Astrocyte (in vitro differentiated cells and primary cell): ENCODE results near the gene CRACDL. TPM values are rescaled to one million over a fixed set of nuclear protein-coding genes. Genes with fewer than 3 reads are reported as not detected.

Source experiments
- DNase-seq: peaks from one replicate; pipeline ENCODE4 v3.0.0-alpha.2; 2010; ENCODE audit warnings: low read depth
- FAIRE-seq: peaks from 2 replicates; lab custom pipeline; 2011; peaks lifted over from hg19 to GRCh38; lab: Jason Lieb, UNC
- H2AFZ ChIP-seq: 2 replicates; pipeline ENCODE4 v1.6.0; 2012; ENCODE audit warnings: low read depth, low read length, inconsistent platforms
- H3K27ac ChIP-seq: 2 replicates; pipeline ENCODE4 v1.5.1; 2011; ENCODE audit warnings: low read depth, low read length, inconsistent platforms
- H3K27me3 ChIP-seq: 2 replicates; pipeline ENCODE4 v1.6.0; 2011; ENCODE audit warnings: low read length, inconsistent platforms; ENCODE audit not compliant: insufficient read depth
- H3K36me3 ChIP-seq: 2 replicates; pipeline ENCODE4 v1.5.1; 2011; ENCODE audit warnings: low read length, inconsistent platforms; ENCODE audit not compliant: insufficient read depth
- H3K4me1 ChIP-seq: 2 replicates; pipeline ENCODE4 v1.5.1; 2011; ENCODE audit warnings: low read length, inconsistent platforms; ENCODE audit not compliant: insufficient read depth
- H3K4me2 ChIP-seq: 2 replicates; pipeline ENCODE4 v1.6.0; 2012; ENCODE audit warnings: low read length, inconsistent platforms
- H3K4me3 ChIP-seq: 2 replicates; pipeline ENCODE4 v1.5.1; 2011; ENCODE audit warnings: low read depth, mild to moderate bottlenecking, low read length, inconsistent platforms; ENCODE audit not compliant: insufficient read depth
- H3K79me2 ChIP-seq: 2 replicates; pipeline ENCODE4 v1.6.0; 2012; ENCODE audit warnings: mild to moderate bottlenecking, low read length, inconsistent platforms; ENCODE audit not compliant: insufficient read depth
- H3K9ac ChIP-seq: 2 replicates; pipeline ENCODE4 v1.6.0; 2012; ENCODE audit warnings: mild to moderate bottlenecking, low read length, inconsistent platforms
- H3K9me3 ChIP-seq: 2 replicates; pipeline ENCODE4 v1.5.1; 2012; ENCODE audit warnings: low read depth, mild to moderate bottlenecking, low read length, inconsistent platforms; ENCODE audit not compliant: insufficient read depth
- H4K20me1 ChIP-seq: 2 replicates; pipeline ENCODE4 v1.6.0; 2012; ENCODE audit warnings: low read length, inconsistent platforms; ENCODE audit not compliant: insufficient read depth
- H3K27ac Mint-ChIP-seq: one replicate; pipeline ENCODE4 v1.8.0; 2021; ENCODE audit warnings: mild to moderate bottlenecking, mixed read lengths; ENCODE audit not compliant: unreplicated experiment
- H3K27me3 Mint-ChIP-seq: one replicate; pipeline ENCODE4 v1.8.0; 2021; ENCODE audit warnings: low read depth, mixed read lengths; ENCODE audit not compliant: unreplicated experiment
- H3K36me3 Mint-ChIP-seq: one replicate; pipeline ENCODE4 v1.8.0; 2021; ENCODE audit warnings: low read depth, mixed read lengths; ENCODE audit not compliant: unreplicated experiment
- H3K4me1 Mint-ChIP-seq: one replicate; pipeline ENCODE4 v1.8.0; 2021; ENCODE audit warnings: low read depth, mixed read lengths; ENCODE audit not compliant: unreplicated experiment
- H3K4me3 Mint-ChIP-seq: one replicate; pipeline ENCODE4 v1.8.0; 2021; ENCODE audit warnings: mild to moderate bottlenecking, moderate library complexity, mixed read lengths; ENCODE audit not compliant: unreplicated experiment
- H3K9me3 Mint-ChIP-seq: one replicate; pipeline ENCODE4 v1.8.0; 2021; ENCODE audit warnings: mild to moderate bottlenecking, mixed read lengths; ENCODE audit not compliant: unreplicated experiment
- CTCF ChIP-seq: IDR thresholded peaks from 2 replicates; pipeline ENCODE4 v1.5.1; 2011; ENCODE audit warnings: low read depth, mild to moderate bottlenecking, inconsistent platforms, low read length, moderate library complexity; ENCODE audit not compliant: insufficient read depth
- EZH2 ChIP-seq: IDR thresholded peaks from 2 replicates; pipeline ENCODE4 v1.6.1; 2012; ENCODE audit warnings: mild to moderate bottlenecking, low read length, inconsistent platforms; ENCODE audit not compliant: insufficient read depth
- total RNA-seq: library from RNA; stranded (reverse); gene quantifications from 2 replicates; pipeline ENCODE4 v1.2.1, GENCODE V29; 2021

Gene CRACDL
- total RNA-seq, 1 donor from 2014 or later: 1.8 TPM

GRCh38 chr2:98744595-98744994 lies 191.4 kb downstream of the CRACDL start:
- Histone ChIP-seq H3K79me2 (no peaks in the 10 kb centered on the region), H4K20me1 (no peaks in the 10 kb centered on the region), H3K27ac (no peak overlapping the region), H2AFZ (no peak overlapping the region), H3K36me3 (no peaks in the 10 kb centered on the region), H3K4me3 (no peak overlapping the region), H3K4me1 (no peaks in the 10 kb centered on the region), H3K27me3 (peaks cover 7% of the 10 kb centered on the region), H3K4me2 (no peak overlapping the region), H3K9me3 (no peaks in the 10 kb centered on the region), H3K9ac (no peak overlapping the region)
- peaks cover 6% of the 10 kb centered on the region for H3K4me1 Mint-ChIP-seq
- H3K27me3 Mint-ChIP-seq: peaks cover 12% of the 10 kb centered on the region
- no peak overlapping the region for H3K27ac Mint-ChIP-seq
- no peaks in the 10 kb centered on the region for H3K36me3 Mint-ChIP-seq
- TF ChIP-seq CTCF: no peak
- no peak for TF ChIP-seq EZH2
- DNase-seq (no peak), FAIRE-seq (no peak)
- no peaks in the 10 kb centered on the region for H3K9me3 Mint-ChIP-seq
- no peak overlapping the region for H3K4me3 Mint-ChIP-seq

Other genes starting within 250 kb of the CRACDL start
- 1.2 and 1.7 TPM in 2 replicates for gene MGAT4A, start 205.1 kb downstream of the CRACDL start, total RNA-seq
- gene C2orf15, start 205.5 kb upstream of the CRACDL start, total RNA-seq: 0.59 and 0.60 TPM in 2 replicates
- gene TSGA10, start 218.7 kb upstream of the CRACDL start, total RNA-seq: 2.4 and 3.9 TPM in 2 replicates
- 3.4 and 3.9 TPM in 2 replicates for gene LIPT1, start 218.7 kb upstream of the CRACDL start, total RNA-seq
- 16.7 and 20.9 TPM in 2 replicates for gene MITD1, start 244.8 kb upstream of the CRACDL start, total RNA-seq
- gene MRPL30, start 245.0 kb upstream of the CRACDL start, total RNA-seq: 29.8 and 31.9 TPM in 2 replicates